HG03439 (cell line): ENCODE data around the gene FGD3.
A peak's percentile ranks its signal among the peaks of the same experiment; 100 is the strongest.

Source experiments
- ATAC-seq: cut with Tn5 transposase; IDR thresholded peaks from one replicate; pipeline ENCODE4 v1.9.1; 2021; ENCODE audit warnings: mild to moderate bottlenecking, moderate library complexity; ENCODE audit not compliant: unreplicated experiment

The FGD3 gene

DNA sequence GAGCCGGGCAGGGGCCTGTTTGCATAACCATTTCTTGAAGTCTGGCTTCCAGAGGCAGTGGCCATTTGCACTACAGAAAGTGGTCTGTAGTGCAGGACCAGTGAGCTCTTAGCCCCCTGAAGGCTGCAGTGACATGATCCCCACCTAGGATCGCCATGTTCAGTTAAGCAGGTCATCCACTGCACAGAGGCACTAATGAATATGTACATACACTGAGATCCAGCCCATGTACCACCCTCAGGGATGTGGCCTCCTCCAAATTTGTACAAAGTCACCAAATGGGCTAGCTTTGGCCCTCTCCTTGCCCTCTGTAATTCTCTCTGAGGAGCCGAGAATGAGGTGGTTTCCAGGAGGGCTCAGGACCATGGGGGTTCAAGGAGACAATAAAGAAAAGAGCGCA lies 102.9 kb downstream of the FGD3 start:
- no peak for ATAC-seq

DNA sequence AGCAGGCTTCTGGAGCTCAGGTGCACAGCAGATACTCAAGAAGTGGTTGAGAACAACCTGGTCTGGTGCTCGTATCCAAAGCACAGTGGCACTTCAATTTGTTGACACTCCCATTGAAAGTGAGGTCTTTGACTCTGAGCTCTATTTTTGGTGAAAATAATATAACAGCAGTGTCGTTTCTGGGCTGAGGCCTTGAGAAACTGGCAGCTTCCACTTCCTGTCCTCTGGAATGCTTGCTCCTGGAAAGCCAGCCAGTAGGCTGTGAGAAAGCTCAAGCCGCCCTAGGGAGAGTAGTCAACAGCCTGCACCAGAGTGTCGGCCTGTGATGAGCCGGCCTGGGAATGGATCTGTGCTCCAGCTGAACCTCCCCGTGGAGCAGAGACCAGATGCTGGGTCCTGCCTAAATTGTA lies 104.4 kb downstream of the FGD3 start:
- no peak for ATAC-seq

DNA sequence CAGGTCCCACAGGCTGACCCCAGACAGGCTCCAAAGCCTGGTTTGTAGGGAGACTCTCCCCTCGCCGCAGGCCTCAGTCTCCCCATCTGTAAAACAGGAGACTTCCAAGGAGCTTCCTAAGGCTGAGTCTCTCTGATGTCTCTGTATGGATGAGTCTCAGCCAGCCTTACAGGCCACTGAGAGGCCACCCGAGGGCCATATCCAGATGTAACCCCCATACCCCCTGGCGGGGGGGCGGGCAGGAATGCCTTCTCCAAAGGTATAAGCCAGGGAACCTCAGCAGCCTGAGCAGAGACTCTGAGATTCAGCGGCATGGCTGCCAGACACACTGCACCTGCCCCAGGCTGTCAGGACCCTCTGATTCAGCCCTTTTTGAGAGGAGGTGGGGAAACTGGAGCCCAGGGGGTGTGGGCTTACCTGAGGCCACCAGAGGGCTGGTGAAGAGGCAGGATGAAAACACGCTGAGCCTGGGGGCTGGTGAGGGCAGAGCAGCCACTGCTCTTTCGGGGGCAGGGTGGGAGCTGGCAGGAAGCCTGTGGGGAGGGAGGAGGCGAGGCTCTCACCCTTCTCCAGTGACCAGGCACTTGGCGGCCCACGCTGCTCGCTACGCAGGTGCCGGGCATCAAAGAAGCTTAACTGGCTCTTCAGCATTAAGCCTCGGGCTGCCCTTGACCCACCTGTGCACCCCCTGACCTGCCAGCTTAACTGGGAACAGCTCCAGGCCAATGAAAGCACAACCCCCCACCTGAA lies 105.6 kb downstream of the FGD3 start:
- no peak for ATAC-seq

GRCh38 chr9:93053781-93054331 lies 106.5 kb downstream of the FGD3 start:
- ATAC-seq: no peak

DNA sequence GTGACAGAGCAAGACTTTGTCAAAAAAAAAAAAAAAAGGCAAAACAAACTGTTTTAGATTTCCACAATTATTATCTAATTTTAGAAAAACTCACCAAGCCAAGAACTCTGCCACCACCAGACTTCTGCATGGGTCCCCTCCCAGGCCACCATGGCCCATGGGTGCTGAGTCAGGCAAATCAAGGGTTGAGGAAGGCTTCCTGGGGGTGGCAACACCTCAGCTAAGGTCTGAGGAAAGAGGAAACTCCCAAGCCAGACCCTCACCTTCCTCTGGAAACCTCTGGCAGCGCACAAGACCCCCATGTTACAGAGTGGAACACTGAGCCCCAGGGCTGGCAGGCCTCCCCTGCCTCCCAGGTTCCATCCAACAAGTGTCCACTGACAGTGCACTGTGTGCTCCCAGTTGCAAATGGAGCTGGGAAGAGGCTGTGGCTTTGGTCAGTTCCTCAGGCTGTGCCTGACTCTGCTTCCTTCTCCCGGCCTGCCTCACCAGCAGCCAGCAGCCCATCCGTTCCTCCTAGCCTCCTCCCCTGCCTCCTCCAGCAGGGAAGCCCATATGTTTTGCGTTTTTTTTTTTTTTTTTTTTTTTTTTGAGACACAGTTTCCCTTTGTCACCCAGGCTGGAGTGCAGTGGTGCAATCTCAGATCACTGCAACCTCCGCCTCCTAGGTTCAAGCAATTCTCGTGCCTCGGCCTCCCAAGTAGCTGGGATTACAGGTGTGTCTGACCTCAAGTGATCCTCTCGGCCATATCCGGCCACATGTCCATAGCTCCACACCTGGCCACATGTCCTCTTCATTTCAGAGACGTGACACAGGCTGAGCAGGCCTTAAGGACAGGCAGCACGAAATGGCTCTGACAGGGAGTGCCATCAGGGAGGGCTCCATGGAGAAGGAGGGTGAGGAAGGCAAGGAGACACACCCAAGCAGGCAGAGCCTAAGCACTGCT lies 107.7 kb downstream of the FGD3 start:
- no peak for ATAC-seq

- ATAC-seq: no peak
Measured at GRCh38 chr9:93057042-93057702, 109.8 kb downstream of the FGD3 start.

GRCh38 chr9:93057703-93058354 lies 110.5 kb downstream of the FGD3 start:
- ATAC-seq: peak; percentile 7

DNA sequence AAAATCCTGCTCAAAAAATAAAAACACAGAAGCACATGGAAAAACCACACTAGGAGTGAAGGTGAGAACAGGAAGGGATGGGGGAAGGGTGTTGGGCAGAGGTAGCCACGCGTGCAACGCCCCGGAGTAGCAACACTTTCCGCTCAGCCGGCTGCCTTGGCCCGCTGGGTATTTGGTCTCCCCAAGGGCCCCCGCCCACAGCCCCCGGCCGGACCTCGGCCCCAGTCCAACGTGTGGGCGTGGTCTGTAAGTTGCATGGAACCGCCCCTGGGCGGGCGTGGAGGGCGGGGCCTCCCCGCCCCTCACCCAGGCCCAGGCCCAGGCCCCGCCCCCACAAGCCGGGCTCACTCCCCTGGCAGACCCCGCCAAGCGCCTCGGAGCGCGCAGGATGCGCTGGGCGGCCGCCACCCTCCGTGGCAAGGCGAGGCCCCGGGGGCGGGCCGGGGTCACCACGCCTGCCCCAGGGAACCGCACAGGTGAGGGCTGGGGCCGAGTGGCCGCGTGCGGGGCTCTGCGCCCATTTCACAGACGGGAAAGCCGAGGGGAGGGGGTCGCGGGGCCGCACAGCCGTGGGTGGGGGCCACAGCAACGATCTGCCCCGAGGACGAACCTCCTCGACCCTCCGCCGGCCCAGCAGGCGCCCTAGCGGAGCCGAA lies 111.2 kb downstream of the FGD3 start, which contains the start of gene SUSD3:
SUSD3 (plus strand) TSS at position 347 of the 656 bp plus-strand sequence; CDS start at position 389, 42 bp downstream.
- ATAC-seq: peak; percentile 39

- ATAC-seq: peak; percentile 23
Measured at GRCh38 chr9:93059011-93059714, 111.8 kb downstream of the FGD3 start.

DNA sequence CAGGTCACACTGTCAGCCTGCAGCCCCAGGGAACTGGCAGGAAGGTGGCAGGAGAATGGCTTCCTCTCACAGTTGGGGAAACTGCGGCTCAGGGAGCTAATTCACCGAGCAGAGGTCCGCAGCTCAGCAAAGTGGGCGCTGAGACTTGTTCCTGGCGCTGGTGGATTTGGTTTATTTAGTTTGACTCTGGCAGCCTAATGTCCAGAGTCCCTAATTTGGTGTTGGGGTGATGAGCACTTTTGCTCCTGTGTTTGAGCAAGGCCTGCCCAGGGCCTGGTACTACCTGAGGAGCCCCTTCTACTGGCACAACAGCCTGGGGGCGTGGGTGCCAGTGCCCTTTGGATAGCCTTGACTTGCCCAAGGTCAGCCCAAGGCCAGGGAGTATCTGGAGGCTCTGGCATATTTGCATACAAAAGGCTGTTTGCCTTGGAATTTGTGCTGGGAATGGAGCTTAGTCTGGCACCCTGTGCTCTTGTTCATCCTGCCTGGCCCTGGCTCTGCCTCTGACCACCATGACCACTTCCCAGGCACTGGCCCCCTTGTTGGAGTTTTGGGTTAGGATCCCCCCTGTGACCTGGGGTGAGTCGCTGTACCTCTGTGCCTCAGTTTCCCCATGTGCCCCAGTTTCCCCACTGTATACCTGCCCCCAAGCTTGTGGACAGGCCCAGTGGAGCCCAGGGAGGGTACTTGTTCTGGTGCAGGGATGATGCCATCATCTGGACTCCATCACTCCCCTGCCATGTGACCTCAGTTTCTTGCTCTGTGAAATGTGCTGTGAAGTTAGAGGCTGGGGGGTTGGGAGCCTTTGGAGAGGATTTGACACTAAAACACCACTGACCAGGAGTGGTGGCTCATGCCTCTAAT lies 112.6 kb downstream of the FGD3 start:
- no peak for ATAC-seq

GRCh38 chr9:93060746-93061259 lies 113.5 kb downstream of the FGD3 start:
- no peak for ATAC-seq

DNA sequence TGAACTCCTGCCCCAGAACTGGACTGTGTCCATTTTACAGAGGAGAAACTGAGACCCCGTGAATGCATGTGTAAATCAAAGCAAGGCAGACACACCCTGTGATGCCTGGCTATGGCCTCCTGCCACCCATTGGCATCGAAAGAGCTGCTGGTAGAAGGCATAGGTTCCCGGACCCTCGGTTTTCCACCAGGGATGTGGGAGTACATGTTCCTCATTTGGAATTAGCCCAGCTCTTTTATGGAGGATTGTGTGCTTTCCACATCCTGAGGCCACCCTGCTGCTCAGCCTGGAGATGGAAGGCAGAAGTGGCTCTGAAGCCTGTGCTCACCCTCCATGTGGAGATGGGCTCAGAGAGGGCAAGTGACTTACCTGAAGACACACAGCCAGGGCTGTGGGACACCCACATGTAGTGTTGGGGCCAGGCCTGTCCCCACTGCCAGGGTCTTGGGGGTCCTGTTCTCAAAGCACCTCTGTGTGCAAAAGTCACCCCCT lies 114.0 kb downstream of the FGD3 start:
- ATAC-seq: no peak

- ATAC-seq: peak; percentile 41
Measured at GRCh38 chr9:93061791-93062763, 114.8 kb downstream of the FGD3 start.

DNA sequence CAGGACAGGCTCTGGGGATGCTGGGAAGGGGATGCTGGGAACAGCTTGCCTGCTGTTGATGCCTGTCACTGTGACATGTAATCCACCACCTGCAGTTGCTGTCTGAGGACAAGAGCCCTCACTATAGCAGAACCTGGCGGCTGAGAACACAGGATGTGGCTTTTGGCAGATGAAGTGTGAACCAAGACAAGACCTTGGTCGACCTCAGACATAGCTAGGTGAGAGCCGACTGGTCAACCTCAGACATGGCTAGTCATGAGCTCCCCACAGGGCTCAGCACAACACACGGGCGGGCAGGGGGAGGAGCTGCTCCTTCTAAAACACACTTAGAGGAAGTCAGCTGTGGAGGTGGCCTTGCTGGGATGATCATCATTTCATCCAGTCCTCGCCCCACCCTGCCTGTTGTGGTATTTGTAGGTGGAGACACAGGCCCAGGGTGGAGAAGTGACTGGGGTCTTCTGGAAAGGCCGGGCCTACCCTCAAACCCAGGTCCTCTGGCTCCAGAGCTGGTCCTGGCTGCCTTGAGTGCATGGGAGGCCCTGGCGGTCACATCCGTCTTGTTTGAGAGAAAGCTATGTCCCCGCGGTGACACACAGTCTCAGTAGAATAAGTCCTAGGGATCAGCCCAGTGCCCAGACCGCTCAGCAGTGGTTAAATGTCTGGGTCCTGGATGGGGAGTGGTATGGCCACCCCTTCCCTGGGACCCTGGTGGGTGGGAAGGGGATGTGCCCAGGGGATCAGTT lies 117.2 kb downstream of the FGD3 start:
- ATAC-seq: peak; percentile 83

- no peak for ATAC-seq
Measured at GRCh38 chr9:93065135-93065720, 117.9 kb downstream of the FGD3 start.
